ENCODE results near the gene CACHD1.

DNA sequence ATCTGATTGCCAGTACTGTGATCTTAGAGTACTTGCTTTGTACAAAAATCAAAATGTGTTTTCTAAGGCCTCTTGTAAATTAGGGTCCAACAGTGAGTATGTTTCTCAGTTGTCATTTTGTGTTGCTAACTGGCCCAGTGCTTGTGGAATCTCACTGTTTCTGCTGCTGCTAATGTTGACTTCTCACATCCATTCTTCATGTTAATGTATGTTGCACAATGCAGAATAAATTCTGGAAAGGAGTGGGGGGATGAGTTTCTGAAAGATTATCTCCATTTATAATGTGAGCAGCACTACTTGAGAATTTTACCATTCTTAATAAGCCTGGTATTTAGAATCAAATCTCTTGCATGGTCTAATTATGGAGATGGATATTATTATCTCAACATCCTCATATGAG is 57.9 kb downstream of the CACHD1 start:
- TF ChIP-seq, protein P1, sequence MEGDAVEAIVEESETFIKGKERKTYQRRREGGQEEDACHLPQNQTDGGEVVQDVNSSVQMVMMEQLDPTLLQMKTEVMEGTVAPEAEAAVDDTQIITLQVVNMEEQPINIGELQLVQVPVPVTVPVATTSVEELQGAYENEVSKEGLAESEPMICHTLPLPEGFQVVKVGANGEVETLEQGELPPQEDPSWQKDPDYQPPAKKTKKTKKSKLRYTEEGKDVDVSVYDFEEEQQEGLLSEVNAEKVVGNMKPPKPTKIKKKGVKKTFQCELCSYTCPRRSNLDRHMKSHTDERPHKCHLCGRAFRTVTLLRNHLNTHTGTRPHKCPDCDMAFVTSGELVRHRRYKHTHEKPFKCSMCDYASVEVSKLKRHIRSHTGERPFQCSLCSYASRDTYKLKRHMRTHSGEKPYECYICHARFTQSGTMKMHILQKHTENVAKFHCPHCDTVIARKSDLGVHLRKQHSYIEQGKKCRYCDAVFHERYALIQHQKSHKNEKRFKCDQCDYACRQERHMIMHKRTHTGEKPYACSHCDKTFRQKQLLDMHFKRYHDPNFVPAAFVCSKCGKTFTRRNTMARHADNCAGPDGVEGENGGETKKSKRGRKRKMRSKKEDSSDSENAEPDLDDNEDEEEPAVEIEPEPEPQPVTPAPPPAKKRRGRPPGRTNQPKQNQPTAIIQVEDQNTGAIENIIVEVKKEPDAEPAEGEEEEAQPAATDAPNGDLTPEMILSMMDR (IDR thresholded peaks at IDR 0.05; ENCODE audit: poor library complexity, severe bottlenecking), result no peak
- no peak for TF ChIP-seq EZH2 (IDR thresholded peaks at IDR 0.05; ENCODE audit: borderline replicate concordance, insufficient read depth, low read length, poor library complexity, severe bottlenecking)
- TF ChIP-seq RAD21 (conservative IDR thresholded peaks at IDR 0.05), result no peak

Measured in neural cell (in vitro differentiated cells).